Neural progenitor cell (in vitro differentiated cells): Measurements from ENCODE around the gene LDHD.

Experiments
- CTCF ChIP-seq: fragments of 200-600 bp; sonication (generic); IDR thresholded peaks from 2 replicates; pipeline ENCODE4 v1.5.1; 2017; ENCODE audit warnings: antibody characterized with exemption, mild to moderate bottlenecking
- EZH2 ChIP-seq: fragments of 200-600 bp; sonication (generic); IDR thresholded peaks from 2 replicates; pipeline ENCODE4 v1.6.1; 2017; ENCODE audit warnings: antibody characterized with exemption, mild to moderate bottlenecking, moderate library complexity
- EZH2phosphoT487 ChIP-seq: fragments of 200-600 bp; sonication (generic); IDR thresholded peaks from 2 replicates; pipeline ENCODE4 v1.6.1; 2017; ENCODE audit warnings: antibody characterized with exemption

GRCh38 chr16:75116081-75116910 lies at the start of gene LDHD:
- TF ChIP-seq CTCF = no peak
- no peak for TF ChIP-seq EZH2phosphoT487
- TF ChIP-seq EZH2 = no peak
